PC-3 (cell line): ENCODE results near the gene AOPEP. TPM values are rescaled to one million over a fixed set of nuclear protein-coding genes. Genes with fewer than 3 reads are reported as not detected.

Experiments
- ATAC-seq: fragments of 200-7000 bp; cut with Tn5 transposase; 2 replicates; pipeline ENCODE4 v1.9.1; 2020; ENCODE audit warnings: mild to moderate bottlenecking, moderate library complexity
- BruUV-seq: library from RNA; stranded (reverse); fragments of 400-500 nt; replicated peaks from 2 replicates; lab custom pipeline; 2021; lab: Mats Ljungman, UMichigan
- CTCF ChIA-PET: fragments of 300-600 bp; sonication (Branson Sonifier 250); formaldehyde crosslinking; loops from one replicate; lab custom pipeline; 2022; ENCODE audit warnings: antibody characterized with exemption; lab: Charles Lee
- POLR2A ChIA-PET: fragments of 300-600 bp; sonication (Branson Sonifier 250); formaldehyde crosslinking; loops from one replicate; lab custom pipeline; 2022; ENCODE audit warnings: antibody characterized with exemption; ENCODE audit not compliant: unreplicated experiment; lab: Charles Lee
- DNase-seq: peaks from one replicate; pipeline ENCODE4 v3.0.0-alpha.2; 2015
- H2AFZ ChIP-seq: fragments of 300-600 bp; sonication (generic); 2 replicates; pipeline ENCODE4 v1.6.0; 2016; ENCODE audit warnings: antibody characterized with exemption, low read length
- H3F3A ChIP-seq: fragments of 300-600 bp; sonication (generic); one replicate; pipeline ENCODE4 v1.6.0; 2017; ENCODE audit warnings: antibody characterized with exemption, low read length, control low read depth, mild to moderate bottlenecking; ENCODE audit not compliant: unreplicated experiment
- H3K27ac ChIP-seq: fragments of 300-600 bp; sonication (generic); 2 replicates; pipeline ENCODE4 v1.5.1; 2016; ENCODE audit warnings: mild to moderate bottlenecking, low read length
- H3K27me3 ChIP-seq: fragments of 300-600 bp; sonication (generic); 2 replicates; pipeline ENCODE4 v1.6.1; 2016; ENCODE audit warnings: low read length, mixed read lengths
- H3K36me3 ChIP-seq: fragments of 300-600 bp; sonication (generic); 2 replicates; pipeline ENCODE4 v1.6.1; 2016; ENCODE audit warnings: low read depth, mixed run types, low read length, mixed read lengths
- H3K4me1 ChIP-seq: fragments of 300-600 bp; sonication (generic); 2 replicates; pipeline ENCODE4 v1.5.1; 2016; ENCODE audit warnings: low read length; ENCODE audit not compliant: insufficient read depth
- H3K4me2 ChIP-seq: fragments of 300-600 bp; sonication (generic); 2 replicates; pipeline ENCODE4 v1.6.0; 2016; ENCODE audit warnings: low read length
- H3K4me3 ChIP-seq: fragments of 300-600 bp; sonication (generic); 2 replicates; pipeline ENCODE4 v1.5.1; 2016; ENCODE audit warnings: mild to moderate bottlenecking, low read length, mixed read lengths
- H3K79me2 ChIP-seq: fragments of 300-600 bp; sonication (generic); 2 replicates; pipeline ENCODE4 v1.6.1; 2017; ENCODE audit warnings: low read length, mixed read lengths
- H3K9ac ChIP-seq: fragments of 300-600 bp; sonication (generic); 2 replicates; pipeline ENCODE4 v1.6.0; 2016; ENCODE audit warnings: mild to moderate bottlenecking, low read length
- H3K9me2 ChIP-seq: fragments of 300-600 bp; sonication (generic); replicated peaks from 2 replicates; pipeline ENCODE4 v1.6.1; 2016; ENCODE audit warnings: mixed run types, low read length, mixed read lengths
- H3K9me3 ChIP-seq: fragments of 300-600 bp; sonication (generic); 2 replicates; pipeline ENCODE4 v1.6.1; 2016; ENCODE audit warnings: low read length, mixed read lengths
- H4K20me1 ChIP-seq: fragments of 300-600 bp; sonication (generic); 2 replicates; pipeline ENCODE4 v1.6.1; 2016; ENCODE audit warnings: low read length, mixed read lengths
- EZH2 ChIP-seq: fragments of 300-600 bp; sonication (generic); IDR thresholded peaks from one replicate; pipeline ENCODE4 v1.6.1; 2017; ENCODE audit warnings: antibody characterized with exemption, mild to moderate bottlenecking, low read length; ENCODE audit not compliant: unreplicated experiment
- EZH2phosphoT487 ChIP-seq: fragments of 300-600 bp; sonication (generic); IDR thresholded peaks from 2 replicates; pipeline ENCODE4 v1.6.1; 2018; ENCODE audit warnings: mild to moderate bottlenecking, antibody characterized with exemption, low read length, borderline replicate concordance
- intact Hi-C: fragments of 100-400 bp; cut with micrococcal nuclease; formaldehyde crosslinking; loops from 2 replicates; pipeline ENCODE4 v1.9.0; 2023
- total RNA-seq: library from RNA; depleted of rRNA; stranded (reverse); fragments of >200 nt; gene quantifications from 2 replicates; pipeline ENCODE4 v1.2.3, GENCODE V29; 2014
- TF ChIP-seq, protein P1 (sequence below): fragments of 300-600 bp; sonication (generic); conservative IDR thresholded peaks from 2 replicates; pipeline ENCODE4 v1.5.1; 2017; ENCODE audit warnings: antibody characterized with exemption, low read depth, mild to moderate bottlenecking, low read length

The AOPEP gene
- total RNA-seq, 1 experiment from 2014 or later: 23.1 TPM

DNA sequence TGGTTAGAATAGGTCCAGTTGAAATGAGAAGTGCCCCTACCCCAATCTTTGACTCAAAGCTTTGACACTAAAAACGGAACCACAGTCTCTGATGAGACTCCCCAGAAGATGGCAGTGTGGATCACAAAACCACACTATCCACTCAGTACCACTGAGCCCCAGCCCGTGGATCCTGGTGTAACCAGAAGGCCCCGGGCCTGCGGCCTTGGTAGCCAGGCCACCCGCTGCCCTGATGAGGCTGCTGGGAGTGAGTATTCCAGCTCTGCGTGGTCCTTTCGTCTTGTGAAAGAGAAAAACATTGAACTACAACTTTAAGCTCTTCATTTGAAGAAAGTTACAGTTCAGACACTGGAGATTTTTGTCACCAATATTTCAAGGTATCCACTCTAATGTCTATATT lies 45.0 kb upstream of the AOPEP start:
- no peak overlapping the region for H3K4me3 ChIP-seq
- ATAC-seq (peak; percentile 99), DNase-seq (peak; percentile 68)
- ChIA-PET POLR2A (interaction anchor here (0.6 kb wide), 2 partner anchors 8 to 45 kb away, joined by 3 read pairs; no protein-coding TSS in a partner anchor), CTCF (interaction anchor here (0.6 to 2.4 kb wide), 12 partner anchors 12 to 1974 kb away, joined by 3 to 11 read pairs (median 4); partner anchors contain the start of genes AOPEP and PCAT7)
- no peaks in the 10 kb centered on the region for H3K9me3 ChIP-seq
- H3K27ac ChIP-seq: no peak overlapping the region
- H3F3A ChIP-seq: no peaks in the 10 kb centered on the region
- H2AFZ ChIP-seq: peak overlapping the region; percentile 86
- H3K9ac ChIP-seq: peak overlapping the region; percentile 26; the same call in 1 of the 2 replicates
- no peaks in the 10 kb centered on the region for H3K27me3 ChIP-seq
- no peaks in the 10 kb centered on the region for H3K79me2 ChIP-seq
- no TSS peak for BruUV-seq
- TF ChIP-seq, protein P1, sequence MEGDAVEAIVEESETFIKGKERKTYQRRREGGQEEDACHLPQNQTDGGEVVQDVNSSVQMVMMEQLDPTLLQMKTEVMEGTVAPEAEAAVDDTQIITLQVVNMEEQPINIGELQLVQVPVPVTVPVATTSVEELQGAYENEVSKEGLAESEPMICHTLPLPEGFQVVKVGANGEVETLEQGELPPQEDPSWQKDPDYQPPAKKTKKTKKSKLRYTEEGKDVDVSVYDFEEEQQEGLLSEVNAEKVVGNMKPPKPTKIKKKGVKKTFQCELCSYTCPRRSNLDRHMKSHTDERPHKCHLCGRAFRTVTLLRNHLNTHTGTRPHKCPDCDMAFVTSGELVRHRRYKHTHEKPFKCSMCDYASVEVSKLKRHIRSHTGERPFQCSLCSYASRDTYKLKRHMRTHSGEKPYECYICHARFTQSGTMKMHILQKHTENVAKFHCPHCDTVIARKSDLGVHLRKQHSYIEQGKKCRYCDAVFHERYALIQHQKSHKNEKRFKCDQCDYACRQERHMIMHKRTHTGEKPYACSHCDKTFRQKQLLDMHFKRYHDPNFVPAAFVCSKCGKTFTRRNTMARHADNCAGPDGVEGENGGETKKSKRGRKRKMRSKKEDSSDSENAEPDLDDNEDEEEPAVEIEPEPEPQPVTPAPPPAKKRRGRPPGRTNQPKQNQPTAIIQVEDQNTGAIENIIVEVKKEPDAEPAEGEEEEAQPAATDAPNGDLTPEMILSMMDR: peak; percentile 83
- no peak for TF ChIP-seq EZH2phosphoT487
- H3K4me2 ChIP-seq: peak overlapping the region; percentile 20; the same call in 1 of the 2 replicates
- H4K20me1 ChIP-seq: no peaks in the 10 kb centered on the region
- intact Hi-C loops: loop anchor here (1.0 to 5.0 kb wide), 2 partner anchors 101 to 450 kb away; no protein-coding TSS in a partner anchor
- peaks cover 4% of the 10 kb centered on the region; the same call in 1 of the 2 replicates for H3K4me1 ChIP-seq
- no peaks in the 10 kb centered on the region for H3K9me2 ChIP-seq
- no peaks in the 10 kb centered on the region for H3K36me3 ChIP-seq

DNA sequence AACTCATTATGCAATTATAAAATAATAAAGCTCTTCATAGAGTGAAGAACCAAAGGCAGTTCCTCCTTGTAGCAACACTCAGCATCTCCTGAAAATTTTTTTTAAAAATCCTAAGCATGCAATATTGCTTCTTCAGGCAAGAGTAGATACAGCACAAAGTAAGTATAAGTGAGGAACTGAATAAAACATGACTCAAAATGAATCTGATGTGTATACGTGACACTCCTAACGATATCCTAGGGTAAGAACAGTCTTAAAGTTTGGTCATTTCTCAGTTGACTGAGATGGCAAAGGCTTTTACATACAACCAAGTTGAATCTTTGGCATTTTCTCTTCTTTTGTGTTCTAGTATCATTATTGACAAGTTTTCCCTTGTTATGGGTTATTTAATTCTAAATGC lies 41.1 kb upstream of the AOPEP start:
- ATAC-seq (no peak), DNase-seq (no peak)
- Histone ChIP-seq H4K20me1 (no peaks in the 10 kb centered on the region), H3K9me2 (no peaks in the 10 kb centered on the region), H3K27ac (no peak overlapping the region), H3K9ac (no peak overlapping the region), H3K36me3 (no peaks in the 10 kb centered on the region), H2AFZ (no peak overlapping the region), H3K4me1 (peaks cover 4% of the 10 kb centered on the region; the same call in 1 of the 2 replicates), H3K4me3 (no peak overlapping the region), H3K9me3 (no peaks in the 10 kb centered on the region), H3K4me2 (no peak overlapping the region), H3F3A (no peaks in the 10 kb centered on the region), H3K79me2 (no peaks in the 10 kb centered on the region), H3K27me3 (no peaks in the 10 kb centered on the region)
- ChIA-PET CTCF (no interaction called here), POLR2A (no interaction called here)
- BruUV-seq: no TSS peak
- TF ChIP-seq, protein P1: no peak
- TF ChIP-seq EZH2 (no peak), EZH2phosphoT487 (no peak)
- intact Hi-C loops: no loop called here

GRCh38 chr9:94687451-94687850 lies 39.0 kb upstream of the AOPEP start:
- Histone ChIP-seq H3K4me2 (no peak overlapping the region), H3K27me3 (no peaks in the 10 kb centered on the region), H3K9ac (no peak overlapping the region)

More at GRCh38 chr9:94687451-94687850, 39.0 kb upstream of the AOPEP start:
- intact Hi-C loops: no loop called here
- no peaks in the 10 kb centered on the region for H3K9me2 ChIP-seq
- no peak overlapping the region for H3K27ac ChIP-seq
- no peaks in the 10 kb centered on the region for H3F3A ChIP-seq
- no peak overlapping the region for H2AFZ ChIP-seq
- ChIA-PET CTCF (no interaction called here), POLR2A (no interaction called here)
- DNase-seq: no peak
- no TSS peak for BruUV-seq
- no peaks in the 10 kb centered on the region for H3K79me2 ChIP-seq
- no peaks in the 10 kb centered on the region for H3K36me3 ChIP-seq
- H3K9me3 ChIP-seq: no peaks in the 10 kb centered on the region
- peaks cover 4% of the 10 kb centered on the region; the same call in 1 of the 2 replicates for H3K4me1 ChIP-seq
- H4K20me1 ChIP-seq: no peaks in the 10 kb centered on the region
- TF ChIP-seq EZH2 (no peak), EZH2phosphoT487 (no peak)
- TF ChIP-seq, protein P1: no peak
- no peak overlapping the region for H3K4me3 ChIP-seq
- no peak for ATAC-seq
